ENCODE measurements around the gene CLK3. TPM values are rescaled to one million over a fixed set of nuclear protein-coding genes. Genes with fewer than 3 reads are reported as not detected.

Gene CLK3
- total and polyA plus RNA-seq, 10 of the 15 experiments (the other 5 are each of a cell fraction or from before 2014, with no cell fraction given), result 3.3 to 169 (median 66.2) TPM

DNA sequence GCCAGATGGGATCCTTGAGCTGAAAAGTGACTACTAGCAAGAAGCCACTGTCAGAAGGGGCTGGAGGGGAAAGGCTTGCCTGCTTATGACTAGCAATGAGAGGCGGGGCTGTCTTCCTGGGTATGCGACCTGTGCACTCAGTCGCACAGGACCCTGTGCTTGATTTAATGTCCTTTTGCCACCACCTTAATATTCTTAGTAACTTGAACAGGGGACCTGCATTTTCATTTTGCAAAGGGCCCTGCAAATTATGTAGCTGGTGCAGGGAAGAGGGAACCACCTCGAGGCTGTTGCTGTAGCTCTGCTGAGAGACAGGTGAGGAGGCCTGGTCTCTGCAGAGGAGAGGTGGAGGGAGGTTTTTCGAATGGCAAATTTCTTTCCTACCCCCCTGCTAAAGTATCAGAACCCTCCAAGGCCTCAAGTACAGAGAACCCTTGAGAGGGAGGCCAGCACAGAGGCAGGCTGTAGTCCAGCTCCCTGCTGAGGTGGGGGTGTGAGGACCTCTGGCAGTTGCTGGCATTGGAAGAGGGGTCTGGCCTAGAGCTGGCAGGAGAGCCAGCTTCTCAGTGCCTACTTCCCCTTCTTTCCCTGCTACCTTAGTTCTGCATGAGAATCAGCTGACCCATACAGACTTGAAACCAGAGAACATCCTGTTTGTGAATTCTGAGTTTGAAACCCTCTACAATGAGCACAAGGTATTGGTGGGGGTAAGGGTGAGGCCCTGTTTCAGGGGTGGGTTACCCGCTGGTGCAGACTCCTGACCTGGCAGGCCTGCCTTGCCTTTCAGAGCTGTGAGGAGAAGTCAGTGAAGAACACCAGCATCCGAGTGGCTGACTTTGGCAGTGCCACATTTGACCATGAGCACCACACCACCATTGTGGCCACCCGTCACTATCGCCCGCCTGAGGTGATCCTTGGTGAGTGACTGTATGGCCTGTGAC, 11.4 kb downstream of the CLK3 start (continued):
- TF ChIP-seq, protein P1, sequence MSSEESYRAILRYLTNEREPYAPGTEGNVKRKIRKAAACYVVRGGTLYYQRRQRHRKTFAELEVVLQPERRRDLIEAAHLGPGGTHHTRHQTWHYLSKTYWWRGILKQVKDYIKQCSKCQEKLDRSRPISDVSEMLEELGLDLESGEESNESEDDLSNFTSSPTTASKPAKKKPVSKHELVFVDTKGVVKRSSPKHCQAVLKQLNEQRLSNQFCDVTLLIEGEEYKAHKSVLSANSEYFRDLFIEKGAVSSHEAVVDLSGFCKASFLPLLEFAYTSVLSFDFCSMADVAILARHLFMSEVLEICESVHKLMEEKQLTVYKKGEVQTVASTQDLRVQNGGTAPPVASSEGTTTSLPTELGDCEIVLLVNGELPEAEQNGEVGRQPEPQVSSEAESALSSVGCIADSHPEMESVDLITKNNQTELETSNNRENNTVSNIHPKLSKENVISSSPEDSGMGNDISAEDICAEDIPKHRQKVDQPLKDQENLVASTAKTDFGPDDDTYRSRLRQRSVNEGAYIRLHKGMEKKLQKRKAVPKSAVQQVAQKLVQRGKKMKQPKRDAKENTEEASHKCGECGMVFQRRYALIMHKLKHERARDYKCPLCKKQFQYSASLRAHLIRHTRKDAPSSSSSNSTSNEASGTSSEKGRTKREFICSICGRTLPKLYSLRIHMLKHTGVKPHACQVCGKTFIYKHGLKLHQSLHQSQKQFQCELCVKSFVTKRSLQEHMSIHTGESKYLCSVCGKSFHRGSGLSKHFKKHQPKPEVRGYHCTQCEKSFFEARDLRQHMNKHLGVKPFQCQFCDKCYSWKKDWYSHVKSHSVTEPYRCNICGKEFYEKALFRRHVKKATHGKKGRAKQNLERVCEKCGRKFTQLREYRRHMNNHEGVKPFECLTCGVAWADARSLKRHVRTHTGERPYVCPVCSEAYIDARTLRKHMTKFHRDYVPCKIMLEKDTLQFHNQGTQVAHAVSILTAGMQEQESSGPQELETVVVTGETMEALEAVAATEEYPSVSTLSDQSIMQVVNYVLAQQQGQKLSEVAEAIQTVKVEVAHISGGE (CRISPR knock-in tag; IDR thresholded peaks at IDR 0.05), result no peak
- TF ChIP-seq POLR2AphosphoS2 (IDR thresholded peaks at IDR 0.05; ENCODE audit: low read depth, low read length) (peak; percentile 31; the same call in 1 of the 2 replicates), HCFC1 (IDR thresholded peaks at IDR 0.05; ENCODE audit: low read length) (no peak)
- TF ChIP-seq, protein P2, sequence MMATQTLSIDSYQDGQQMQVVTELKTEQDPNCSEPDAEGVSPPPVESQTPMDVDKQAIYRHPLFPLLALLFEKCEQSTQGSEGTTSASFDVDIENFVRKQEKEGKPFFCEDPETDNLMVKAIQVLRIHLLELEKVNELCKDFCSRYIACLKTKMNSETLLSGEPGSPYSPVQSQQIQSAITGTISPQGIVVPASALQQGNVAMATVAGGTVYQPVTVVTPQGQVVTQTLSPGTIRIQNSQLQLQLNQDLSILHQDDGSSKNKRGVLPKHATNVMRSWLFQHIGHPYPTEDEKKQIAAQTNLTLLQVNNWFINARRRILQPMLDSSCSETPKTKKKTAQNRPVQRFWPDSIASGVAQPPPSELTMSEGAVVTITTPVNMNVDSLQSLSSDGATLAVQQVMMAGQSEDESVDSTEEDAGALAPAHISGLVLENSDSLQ (IDR thresholded peaks at IDR 0.05), result no peak

GRCh38 chr15:74627766-74628165, 12.1 kb downstream of the CLK3 start:
- intact Hi-C loops (cut with micrococcal nuclease; ENCODE audit: unreplicated experiment) (no loop called here), in situ Hi-C loops (cut with MboI) (no loop called here)
- H3K9ac ChIP-seq (ENCODE audit: control insufficient read depth, insufficient read depth, low read length), result no peak overlapping the region
- no peak overlapping the region for H3K4me3 ChIP-seq
- FAIRE-seq (no peak), ATAC-seq (no peak), DNase-seq (ENCODE audit: low read depth, low spot score) (no peak)
- H3K4me2 ChIP-seq (ENCODE audit: control insufficient read depth, insufficient read depth), result peak overlapping the region; percentile 35; the same call in 1 of the 2 replicates
- H3K36me3 ChIP-seq (ENCODE audit: control insufficient read depth in 2 of 2, insufficient read depth in 2 of 2, low read length in 1 of 2), result peaks cover 68 to 77% of the 10 kb centered on the region in 2 experiments
- no peaks in the 10 kb centered on the region; the same call in none of the 2 replicates for H3K79me2 ChIP-seq (ENCODE audit: control insufficient read depth, insufficient read depth, low read length)
- ChIA-PET CTCF (interaction anchor here (1.1 to 18.5 kb wide), 2 partner anchors 8 to 12 kb away, joined by 5 to 206 read pairs; partner anchors contain the start of gene CLK3), SMC1A (ENCODE audit: uncharacterized antibody, unreplicated experiment) (interaction anchor here (2.1 kb wide), 1 partner anchor 11 kb away, joined by 7 read pairs; no protein-coding TSS in a partner anchor), POLR2A (no interaction called here), RAD21 (ENCODE audit: unreplicated experiment) (interaction anchor here (0.9 to 1.5 kb wide), 3 partner anchors 141 to 143 kb away, joined by 3 read pairs; no protein-coding TSS in a partner anchor)
- no peaks in the 10 kb centered on the region for H3K9me3 ChIP-seq (replicated peaks; ENCODE audit: control insufficient read depth, insufficient read depth, low read length)
- no peaks in the 10 kb centered on the region for H3K27me3 ChIP-seq (replicated peaks in 1 of 2; ENCODE audit: control insufficient read depth in 2 of 2, insufficient read depth in 2 of 2, low read length in 1 of 2)
- H2AFZ ChIP-seq (ENCODE audit: control insufficient read depth, low read depth, low read length), result no peak overlapping the region
- H3K27ac ChIP-seq (ENCODE audit: control insufficient read depth, insufficient read depth), result peak overlapping the region; percentile 66
- peaks cover 33% of the 10 kb centered on the region for H3K4me1 ChIP-seq (ENCODE audit: control insufficient read depth, insufficient read depth, low read length)
- 81% methylated on average over 5 of the region's 5 CpGs for WGBS (ENCODE audit: insufficient coverage, insufficient replicate concordance, low lambda C conversion rate, missing lambda C conversion rate)
- BruUV-seq (replicated peaks), result no TSS peak
- peaks cover 5% of the 10 kb centered on the region for H4K20me1 ChIP-seq (ENCODE audit: control insufficient read depth, insufficient read depth)
- TF ChIP-seq SUPT20H (IDR thresholded peaks at IDR 0.05; ENCODE audit: borderline replicate concordance, control insufficient read depth, low read depth, low read length) (no peak), ZNF24 (IDR thresholded peaks at IDR 0.05) (no peak), NKRF (conservative IDR thresholded peaks at IDR 0.05) (no peak), WRNIP1 (IDR thresholded peaks at IDR 0.05; ENCODE audit: borderline replicate concordance, low read depth, low read length) (no peak), SMAD1 (IDR thresholded peaks at IDR 0.05; ENCODE audit: low read depth, partially characterized antibody) (no peak), CEBPZ (IDR thresholded peaks at IDR 0.05; ENCODE audit: low read depth, low read length) (no peak)
